HCT116 (cell line): Measurements from ENCODE around the gene ASCL2. TPM values are rescaled to one million over a fixed set of nuclear protein-coding genes. Genes with fewer than 3 reads are reported as not detected.

ENCODE experiments used
- ATAC-seq: fragments of 200-7000 bp; cut with Tn5 transposase; 2 replicates; pipeline ENCODE4 v1.9.1; 2020; ENCODE audit warnings: mild to moderate bottlenecking, moderate library complexity
- BruUV-seq: library from RNA; stranded (reverse); fragments of 400-500 nt; replicated peaks from 2 replicates; lab custom pipeline; 2021; lab: Mats Ljungman, UMichigan
- CTCF ChIA-PET: fragments of 300-600 bp; sonication (Branson Sonifier 250); formaldehyde crosslinking; loops from one replicate; lab custom pipeline; 2021; ENCODE audit warnings: antibody characterized with exemption; lab: Charles Lee
- POLR2A ChIA-PET: fragments of 300-600, 350-600 bp; sonication (Branson Sonifier 250); formaldehyde crosslinking; loops from one replicate; lab custom pipeline; 2021; ENCODE audit warnings: antibody characterized with exemption; lab: Charles Lee
- RAD21 ChIA-PET, 2 experiments: fragments of 300-600 bp; sonication (Branson Sonifier 250); formaldehyde crosslinking; loops; one replicate each; lab custom pipeline; 2023; ENCODE audit warnings: low total read pairs in 2 of 2; ENCODE audit not compliant: uncharacterized antibody in 2 of 2, unreplicated experiment in 2 of 2, low non-redundant PET in 1 of 2; lab: Charles Lee
- DNase-seq: peaks from one replicate; pipeline ENCODE4 v3.0.0-alpha.2; 2010; ENCODE audit warnings: low read depth, low spot score
- H2AFZ ChIP-seq: fragments of 200-600 bp; shearing (Covaris generic), sonication (generic); 2 replicates; pipeline ENCODE4 v1.6.1; 2017; ENCODE audit warnings: low read depth, mixed run types, mixed read lengths, antibody characterized with exemption, low read length; ENCODE audit not compliant: poor library complexity, severe bottlenecking
- H3K27ac ChIP-seq: 2 replicates; pipeline ENCODE4 v1.5.1; 2012; ENCODE audit warnings: low read depth, low read length
- H3K27me3 ChIP-seq: fragments of 200-600 bp; sonication (generic); 2 replicates; pipeline ENCODE4 v1.6.1; 2016; ENCODE audit warnings: mixed run types, low read length, mixed read lengths; ENCODE audit not compliant: insufficient read depth
- H3K36me3 ChIP-seq, 2 experiments: fragments of 200-500 bp in 1 of 2; fragments of 200-600 bp in 1 of 2; sonication (Bioruptor generic) in 1 of 2; sonication (generic) in 1 of 2; 2 replicates each; pipeline versions ENCODE4 v1.5.1 to v1.6.1; 2014 to 2016; ENCODE audit warnings: low read length in 2 of 2, inconsistent platforms in 1 of 2, mixed read lengths in 1 of 2, mixed run types in 1 of 2; ENCODE audit not compliant: insufficient read depth in 2 of 2, control insufficient read depth in 1 of 2
- H3K4me1 ChIP-seq, 2 experiments: fragments of 200-600 bp in 1 of 2; sonication (generic) in 1 of 2; 2 replicates each; pipeline versions ENCODE4 v1.5.1 to v1.6.1; 2012 to 2017; ENCODE audit warnings: low read length in 2 of 2, inconsistent platforms in 1 of 2, mild to moderate bottlenecking in 1 of 2, mixed read lengths in 1 of 2, mixed run types in 1 of 2, moderate library complexity in 1 of 2; ENCODE audit not compliant: insufficient read depth in 2 of 2, control insufficient read depth in 1 of 2
- H3K4me2 ChIP-seq: fragments of 200-600 bp; sonication (generic); 2 replicates; pipeline ENCODE4 v1.6.1; 2017; ENCODE audit warnings: mixed run types, low read length, mixed read lengths
- H3K4me3 ChIP-seq, 2 experiments: fragments of 200-600 bp in 1 of 2; sonication (generic) in 1 of 2; replicated peaks in 1 of 2; 2 replicates each; pipeline ENCODE4 v1.5.1; 2011 to 2016; ENCODE audit warnings: low read length in 2 of 2, control low read depth in 1 of 2, low read depth in 1 of 2, mild to moderate bottlenecking in 1 of 2, mixed read lengths in 1 of 2, mixed run types in 1 of 2
- H3K79me2 ChIP-seq: fragments of 200-600 bp; sonication (generic); 2 replicates; pipeline ENCODE4 v1.6.1; 2017; ENCODE audit warnings: mild to moderate bottlenecking, mixed run types, low read length, moderate library complexity, mixed read lengths; ENCODE audit not compliant: insufficient read depth
- H3K9ac ChIP-seq: fragments of 200-600 bp; sonication (generic); 2 replicates; pipeline ENCODE4 v1.6.1; 2016; ENCODE audit warnings: low read length, mixed read lengths
- H3K9me2 ChIP-seq: fragments of 200-600 bp; sonication (generic), shearing (Covaris generic); 2 replicates; pipeline ENCODE4 v1.6.1; 2017; ENCODE audit warnings: mixed run types, mild to moderate bottlenecking, moderate library complexity; ENCODE audit not compliant: insufficient read depth
- H3K9me3 ChIP-seq, 2 experiments: fragments of 200-500 bp in 1 of 2; fragments of 200-600 bp in 1 of 2; sonication (Bioruptor generic) in 1 of 2; sonication (generic) in 1 of 2; 2 replicates each; pipeline ENCODE4 v1.6.1; 2014 to 2017; ENCODE audit warnings: low read length in 2 of 2, mixed read lengths in 2 of 2, inconsistent platforms in 1 of 2, low read depth in 1 of 2, mild to moderate bottlenecking in 1 of 2, mixed run types in 1 of 2, moderate library complexity in 1 of 2; ENCODE audit not compliant: control insufficient read depth in 1 of 2, insufficient read depth in 1 of 2
- H4K20me1 ChIP-seq: fragments of 200-600 bp; sonication (generic), shearing (Covaris generic); 2 replicates; pipeline ENCODE4 v1.6.1; 2017; ENCODE audit warnings: mixed run types, mild to moderate bottlenecking, moderate library complexity; ENCODE audit not compliant: insufficient read depth
- CBX3 ChIP-seq: IDR thresholded peaks from 2 replicates; pipeline ENCODE4 v1.6.1; 2012; ENCODE audit warnings: low read depth
- EGR1 ChIP-seq: IDR thresholded peaks from 2 replicates; pipeline ENCODE4 v1.6.1; 2012; ENCODE audit warnings: low read depth
- EZH2 ChIP-seq: fragments of 200-600 bp; sonication (generic); IDR thresholded peaks from 2 replicates; pipeline ENCODE4 v1.6.1; 2017; ENCODE audit warnings: antibody characterized with exemption, mixed run types
- EZH2phosphoT487 ChIP-seq: fragments of 200-600 bp; IDR thresholded peaks from 2 replicates; pipeline ENCODE4 v1.6.1; 2018; ENCODE audit warnings: antibody characterized with exemption, borderline replicate concordance
- FOSL1 ChIP-seq: IDR thresholded peaks from 2 replicates; pipeline ENCODE4 v1.6.1; 2012; ENCODE audit warnings: low read depth
- JUND ChIP-seq: IDR thresholded peaks from 2 replicates; pipeline ENCODE4 v1.6.1; 2012
- MAX ChIP-seq: IDR thresholded peaks from 2 replicates; pipeline ENCODE4 v1.6.1; 2012
- POLR2A ChIP-seq: IDR thresholded peaks from 2 replicates; pipeline ENCODE4 v1.7.0; 2011; ENCODE audit warnings: borderline replicate concordance; ENCODE audit not compliant: insufficient read depth, insufficient read length; ENCODE audit errors: extremely low read depth
- RAD21 ChIP-seq: IDR thresholded peaks from 2 replicates; pipeline ENCODE4 v1.6.1; 2012; ENCODE audit warnings: low read depth, mild to moderate bottlenecking
- REST ChIP-seq: IDR thresholded peaks from 2 replicates; pipeline ENCODE4 v1.6.1; 2012; ENCODE audit warnings: low read depth
- SIN3A ChIP-seq: IDR thresholded peaks from 2 replicates; pipeline ENCODE4 v1.6.1; 2012; ENCODE audit warnings: low read depth
- SP1 ChIP-seq: IDR thresholded peaks from 2 replicates; pipeline ENCODE4 v1.6.1; 2012; ENCODE audit warnings: low read depth
- SRF ChIP-seq: IDR thresholded peaks from 2 replicates; pipeline ENCODE4 v1.6.1; 2012; ENCODE audit warnings: low read depth
- TCF7L2 ChIP-seq: IDR thresholded peaks from 2 replicates; pipeline ENCODE4 v1.7.0; 2011; ENCODE audit warnings: borderline replicate concordance, inconsistent platforms; ENCODE audit not compliant: insufficient read depth, insufficient read length; ENCODE audit errors: extremely low read depth
- ZBTB33 ChIP-seq: IDR thresholded peaks from 2 replicates; pipeline ENCODE4 v1.6.1; 2011; ENCODE audit warnings: mild to moderate bottlenecking, low read length, moderate library complexity; ENCODE audit not compliant: insufficient replicate concordance; ENCODE audit errors: extremely low read depth
- ZFX ChIP-seq: fragments of 450-650 bp; IDR thresholded peaks from 2 replicates; pipeline ENCODE4 v1.6.1; 2017
- ZNF274 ChIP-seq: fragments of 200-500 bp; sonication (Bioruptor generic); IDR thresholded peaks from 2 replicates; pipeline ENCODE4 v1.6.1; 2014; ENCODE audit warnings: mild to moderate bottlenecking, low read depth, low read length, inconsistent platforms
- intact Hi-C: fragments of 100-400 bp; cut with micrococcal nuclease; formaldehyde crosslinking; loops from 2 replicates; pipeline ENCODE4 v1.10.0; 2022
- total RNA-seq: library from RNA; stranded (reverse); gene quantifications from one replicate; pipeline ENCODE4 v1.2.1, GENCODE V29; 2021; ENCODE audit not compliant: unreplicated experiment
- TF ChIP-seq, protein P1 (sequence below): IDR thresholded peaks from 2 replicates; pipeline ENCODE4 v1.6.1; 2012
- TF ChIP-seq, protein P2 (sequence below), 3 experiments: fragments of 200-600 bp in 1 of 3; sonication (generic) in 1 of 3; IDR thresholded peaks in 2 of 3; conservative IDR thresholded peaks in 1 of 3; 2 replicates each; pipeline ENCODE4 v1.5.1; 2012 to 2017; ENCODE audit warnings: low read depth in 2 of 3, low read length in 2 of 3, antibody characterized with exemption in 1 of 3, borderline replicate concordance in 1 of 3, control low read depth in 1 of 3, mild to moderate bottlenecking in 1 of 3, mixed read lengths in 1 of 3, mixed run types in 1 of 3, moderate library complexity in 1 of 3; ENCODE audit not compliant: insufficient read depth in 1 of 3

Gene ASCL2
- total RNA-seq, 1 experiment from 2014 or later, result not detected

- no peaks in the 10 kb centered on the region for H3K36me3 ChIP-seq
- ChIA-PET POLR2A (no interaction called here), RAD21 (no interaction called here), CTCF (no interaction called here)
- no peaks in the 10 kb centered on the region for H3K9me2 ChIP-seq
- H2AFZ ChIP-seq, result no peak overlapping the region
- no peak overlapping the region for H3K4me2 ChIP-seq
- H3K27ac ChIP-seq, result no peak overlapping the region
- no peaks in the 10 kb centered on the region for H3K27me3 ChIP-seq
- H3K9ac ChIP-seq, result no peak overlapping the region
- intact Hi-C loops, result no loop called here
- no TSS peak for BruUV-seq
- H4K20me1 ChIP-seq, result no peaks in the 10 kb centered on the region
- no peaks in the 10 kb centered on the region for H3K4me1 ChIP-seq
- no peak for ATAC-seq
- no peak for TF ChIP-seq ZFX
- no peak for TF ChIP-seq EGR1
- no peak for TF ChIP-seq FOSL1
- no peak for TF ChIP-seq JUND
- no peak for TF ChIP-seq TCF7L2
- no peak for TF ChIP-seq MAX
- no peak for TF ChIP-seq SRF
- TF ChIP-seq SP1, result no peak
- TF ChIP-seq ZNF274, result no peak
- TF ChIP-seq CBX3, result no peak
- no peak for TF ChIP-seq EZH2phosphoT487
- no peak for TF ChIP-seq RAD21
- TF ChIP-seq SIN3A, result no peak
- TF ChIP-seq, protein P1, sequence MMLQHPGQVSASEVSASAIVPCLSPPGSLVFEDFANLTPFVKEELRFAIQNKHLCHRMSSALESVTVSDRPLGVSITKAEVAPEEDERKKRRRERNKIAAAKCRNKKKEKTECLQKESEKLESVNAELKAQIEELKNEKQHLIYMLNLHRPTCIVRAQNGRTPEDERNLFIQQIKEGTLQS, result no peak
- TF ChIP-seq POLR2A, result no peak
- TF ChIP-seq REST, result no peak
- TF ChIP-seq, protein P2, sequence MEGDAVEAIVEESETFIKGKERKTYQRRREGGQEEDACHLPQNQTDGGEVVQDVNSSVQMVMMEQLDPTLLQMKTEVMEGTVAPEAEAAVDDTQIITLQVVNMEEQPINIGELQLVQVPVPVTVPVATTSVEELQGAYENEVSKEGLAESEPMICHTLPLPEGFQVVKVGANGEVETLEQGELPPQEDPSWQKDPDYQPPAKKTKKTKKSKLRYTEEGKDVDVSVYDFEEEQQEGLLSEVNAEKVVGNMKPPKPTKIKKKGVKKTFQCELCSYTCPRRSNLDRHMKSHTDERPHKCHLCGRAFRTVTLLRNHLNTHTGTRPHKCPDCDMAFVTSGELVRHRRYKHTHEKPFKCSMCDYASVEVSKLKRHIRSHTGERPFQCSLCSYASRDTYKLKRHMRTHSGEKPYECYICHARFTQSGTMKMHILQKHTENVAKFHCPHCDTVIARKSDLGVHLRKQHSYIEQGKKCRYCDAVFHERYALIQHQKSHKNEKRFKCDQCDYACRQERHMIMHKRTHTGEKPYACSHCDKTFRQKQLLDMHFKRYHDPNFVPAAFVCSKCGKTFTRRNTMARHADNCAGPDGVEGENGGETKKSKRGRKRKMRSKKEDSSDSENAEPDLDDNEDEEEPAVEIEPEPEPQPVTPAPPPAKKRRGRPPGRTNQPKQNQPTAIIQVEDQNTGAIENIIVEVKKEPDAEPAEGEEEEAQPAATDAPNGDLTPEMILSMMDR (IDR thresholded peaks at IDR 0.05 in 2 of 3, conservative IDR thresholded peaks at IDR 0.05 in 1 of 3; ENCODE audit: borderline replicate concordance in 1 of 3, insufficient read depth in 1 of 3, low read depth in 2 of 3, low read length in 2 of 3), result no peak
- TF ChIP-seq EZH2, result no peak
- no peak for TF ChIP-seq ZBTB33
- H3K9me3 ChIP-seq, result no peaks in the 10 kb centered on the region
- DNase-seq, result no peak
- no peak overlapping the region for H3K4me3 ChIP-seq
- H3K79me2 ChIP-seq, result no peaks in the 10 kb centered on the region
Measured at GRCh38 chr11:2263071-2263565, 7.3 kb downstream of the ASCL2 start.
